Transverse colon (tissue), 4 donors: ENCODE results near the gene NFKBIE. TPM values are rescaled to one million over a fixed set of nuclear protein-coding genes. Genes with fewer than 3 reads are reported as not detected.

Experiments
- DNase-seq: peaks from one replicate; pipeline ENCODE4 v3.0.0-alpha.2; 2019
- H3K27ac ChIP-seq, 4 donors: fragments of 200-600 bp; sonication (generic); 2 replicates each; pipeline ENCODE4 v1.5.1; 2016 to 2018; ENCODE audit warnings: inconsistent platforms in 4 of 4
- H3K27me3 ChIP-seq: fragments of 200-600 bp; sonication (generic); 2 replicates; pipeline ENCODE4 v1.5.1; 2017; ENCODE audit warnings: inconsistent platforms
- H3K36me3 ChIP-seq, 4 donors: fragments of 200-600 bp; sonication (generic); 2 replicates each; pipeline ENCODE4 v1.5.1; 2017 to 2019; ENCODE audit warnings: inconsistent platforms in 4 of 4
- H3K4me1 ChIP-seq, 4 donors: fragments of 200-600 bp; sonication (generic); 2 replicates each; pipeline ENCODE4 v1.5.1; 2017 to 2020; ENCODE audit warnings: inconsistent platforms in 4 of 4
- H3K4me3 ChIP-seq, 4 donors: fragments of 200-600 bp; sonication (generic); 1 replicate in 1 of 4; 2 replicates in 3 of 4; pipeline versions ENCODE4 v1.5.1 to v1.6.1; 2017 to 2019; ENCODE audit warnings: inconsistent platforms in 4 of 4
- H3K9me3 ChIP-seq, 2 donors: fragments of 200-600 bp; sonication (generic); 2 replicates each; pipeline ENCODE4 v1.5.1; 2017 to 2019; ENCODE audit warnings: inconsistent platforms in 2 of 2
- EP300 ChIP-seq: sonication (generic); formaldehyde crosslinking; IDR thresholded peaks from one replicate; pipeline ENCODE4 v1.6.1; 2017; ENCODE audit warnings: antibody characterized with exemption, low read depth
- POLR2A ChIP-seq: fragments of 450-650 bp; IDR thresholded peaks from one replicate; pipeline ENCODE4 v1.6.1; 2016; ENCODE audit warnings: antibody characterized with exemption, mild to moderate bottlenecking, moderate library complexity
- POLR2AphosphoS5 ChIP-seq, 3 donors: sonication (generic); formaldehyde crosslinking; IDR thresholded peaks; one replicate each; pipeline ENCODE4 v1.6.1; 2016; ENCODE audit warnings: antibody characterized with exemption in 3 of 3
- WGBS, 2 donors: methylation state at CpG; one replicate each; pipeline ENCODE4 v1.1.5; 2018; ENCODE audit warnings: low coverage in 1 of 2; 5-methylcytosine and 5-hydroxymethylcytosine counted together
- in situ Hi-C, 4 donors: fragments of 200-750 bp; cut with MboI; loops; one replicate each; pipeline versions ENCODE4 v1.15.0 to v1.15.1; 2017; ENCODE audit warnings: low sequenced_read_pairs in 3 of 4, low pct_ligation_motif_present in 1 of 4, low pct_unique_long_range_greater_than_20kb in 1 of 4
- intact Hi-C: fragments of 100-400 bp; cut with DNase I; formaldehyde crosslinking; loops from one replicate; pipeline ENCODE4 v1.15.1; 2023; ENCODE audit warnings: low total_unique reads
- total RNA-seq, 4 donors: library from RNA; depleted of rRNA; stranded (reverse); fragments of >200 nt; gene quantifications; one replicate each; pipeline ENCODE4 v1.1.0, GENCODE V29; 2016
- TF ChIP-seq, protein P1 (sequence below), 5 experiments: fragments of 200-600 bp in 3 of 5; fragments of 450-650 bp in 2 of 5; sonication (generic) in 3 of 5; IDR thresholded peaks; 1 replicate in 2 of 5; 2 replicates in 3 of 5; pipeline ENCODE4 v1.5.1; 2016 to 2017; ENCODE audit warnings: antibody characterized with exemption in 5 of 5, inconsistent platforms in 3 of 5, mild to moderate bottlenecking in 2 of 5, moderate library complexity in 1 of 5

NFKBIE gene
- total RNA-seq, 4 donors from 2014 or later = 2.6 to 67.3 (median 19.0) TPM

DNA sequence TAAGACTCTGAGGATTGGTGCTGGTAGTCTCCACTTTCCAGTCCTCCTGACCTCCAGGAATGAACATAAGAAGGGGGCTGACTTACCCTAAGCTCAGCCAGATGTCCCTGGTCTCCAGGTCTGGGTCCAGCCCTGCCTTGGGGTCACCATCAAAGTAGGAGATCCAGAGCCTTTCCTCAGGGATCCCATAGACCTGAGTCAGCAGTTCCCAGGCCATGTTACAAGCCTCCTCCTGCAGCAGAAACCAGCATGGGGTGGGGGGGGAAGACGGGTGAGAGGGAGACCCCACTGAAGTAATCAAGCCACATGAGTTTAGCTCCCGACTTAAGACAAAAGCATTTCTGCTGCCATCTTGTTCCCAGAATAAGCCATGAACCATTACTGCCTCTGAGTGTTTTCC is 46.0 kb upstream of the NFKBIE start:
- 100% methylated on average over 2 of the region's 2 CpGs; no CpG with 5 or more reads in 1 of the 2 donors for WGBS, 2 donors
- intact Hi-C loops = no loop called here
- H3K36me3 ChIP-seq = peaks cover 0 to 9% (median 0%) of the 10 kb centered on the region in 4 donors

DNA sequence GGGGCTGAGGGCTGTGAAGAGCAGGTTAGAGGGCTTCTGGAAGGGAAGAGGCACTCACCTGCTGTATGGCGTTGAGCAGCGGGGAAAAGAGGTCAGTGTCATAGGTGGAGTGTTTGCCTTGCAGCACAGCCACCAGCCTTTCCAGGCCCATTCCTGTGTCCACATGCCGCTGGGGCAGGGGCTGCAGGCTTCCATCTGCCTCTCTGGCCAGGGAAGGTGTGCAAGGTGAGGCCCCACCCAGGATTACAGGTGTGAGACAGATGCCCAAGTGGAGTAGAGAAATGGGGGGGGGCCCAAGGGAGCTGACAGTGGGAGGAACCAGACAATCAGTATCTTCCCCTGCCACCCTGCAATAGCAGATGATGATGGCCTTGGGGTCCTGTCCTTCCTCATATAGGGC is 44.9 kb upstream of the NFKBIE start:
- 98 to 100% methylated on average over 2 to 3 of the region's 3 CpGs for whole genome bisulfite sequencing, 2 donors
- intact Hi-C loops (no loop called here), in situ Hi-C loops (no loop called here)
- peaks cover 0 to 15% (median 0%) of the 10 kb centered on the region in 4 donors for H3K36me3 ChIP-seq
- no peaks in the 10 kb centered on the region for H3K27me3 ChIP-seq
- H3K27ac ChIP-seq = peak overlapping the region in 1 of 4 donors; percentile 8
- H3K4me3 ChIP-seq = no peak overlapping the region
- no peak for DNase-seq
- H3K4me1 ChIP-seq = peaks cover 0 to 17% (median 11%) of the 10 kb centered on the region in 4 donors
- H3K9me3 ChIP-seq = no peaks in the 10 kb centered on the region
- TF ChIP-seq POLR2A (no peak), POLR2AphosphoS5 (IDR thresholded peaks at IDR 0.05) (no peak), EP300 (no peak)
- TF ChIP-seq, protein P1, sequence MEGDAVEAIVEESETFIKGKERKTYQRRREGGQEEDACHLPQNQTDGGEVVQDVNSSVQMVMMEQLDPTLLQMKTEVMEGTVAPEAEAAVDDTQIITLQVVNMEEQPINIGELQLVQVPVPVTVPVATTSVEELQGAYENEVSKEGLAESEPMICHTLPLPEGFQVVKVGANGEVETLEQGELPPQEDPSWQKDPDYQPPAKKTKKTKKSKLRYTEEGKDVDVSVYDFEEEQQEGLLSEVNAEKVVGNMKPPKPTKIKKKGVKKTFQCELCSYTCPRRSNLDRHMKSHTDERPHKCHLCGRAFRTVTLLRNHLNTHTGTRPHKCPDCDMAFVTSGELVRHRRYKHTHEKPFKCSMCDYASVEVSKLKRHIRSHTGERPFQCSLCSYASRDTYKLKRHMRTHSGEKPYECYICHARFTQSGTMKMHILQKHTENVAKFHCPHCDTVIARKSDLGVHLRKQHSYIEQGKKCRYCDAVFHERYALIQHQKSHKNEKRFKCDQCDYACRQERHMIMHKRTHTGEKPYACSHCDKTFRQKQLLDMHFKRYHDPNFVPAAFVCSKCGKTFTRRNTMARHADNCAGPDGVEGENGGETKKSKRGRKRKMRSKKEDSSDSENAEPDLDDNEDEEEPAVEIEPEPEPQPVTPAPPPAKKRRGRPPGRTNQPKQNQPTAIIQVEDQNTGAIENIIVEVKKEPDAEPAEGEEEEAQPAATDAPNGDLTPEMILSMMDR (IDR thresholded peaks at IDR 0.05) = no peak

More for the DNA sequence above, 46.0 kb upstream of the NFKBIE start:
- Histone ChIP-seq H3K27me3 (no peaks in the 10 kb centered on the region), H3K9me3 (no peaks in the 10 kb centered on the region), H3K27ac (no peak overlapping the region), H3K4me3 (no peak overlapping the region), H3K4me1 (peaks cover 0 to 17% (median 11%) of the 10 kb centered on the region in 4 donors)
- TF ChIP-seq, protein P1 (IDR thresholded peaks at IDR 0.05) = no peak
- TF ChIP-seq POLR2AphosphoS5 (IDR thresholded peaks at IDR 0.05) (no peak), EP300 (no peak), POLR2A (no peak)
- DNase-seq = no peak
- in situ Hi-C loops = no loop called here

DNA sequence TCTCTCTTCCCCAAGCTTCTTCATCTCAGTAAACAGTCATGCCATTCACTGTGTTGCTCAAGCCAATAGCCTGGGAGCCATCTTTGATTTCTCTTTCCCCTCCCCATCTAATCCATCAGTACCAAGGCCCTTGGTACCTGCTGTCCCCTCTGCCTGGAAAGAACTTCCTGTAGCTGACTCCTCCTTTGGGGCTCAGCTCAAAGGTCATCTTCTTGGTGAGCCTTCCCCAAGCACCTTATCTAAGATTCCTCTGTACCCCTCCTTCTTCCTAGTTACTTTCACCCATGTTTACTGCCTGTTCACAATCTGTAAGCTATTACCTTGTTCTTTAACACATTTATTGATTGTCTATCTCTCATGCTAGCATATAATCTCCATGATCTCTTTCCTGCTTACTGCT is 44.3 kb upstream of the NFKBIE start:
- TF ChIP-seq EP300 (no peak), POLR2AphosphoS5 (IDR thresholded peaks at IDR 0.05) (no peak), POLR2A (no peak)
- TF ChIP-seq, protein P1 (IDR thresholded peaks at IDR 0.05) = no peak
- in situ Hi-C loops = no loop called here
- H3K27me3 ChIP-seq = no peaks in the 10 kb centered on the region
- H3K36me3 ChIP-seq = peaks cover 0 to 15% (median under 1%) of the 10 kb centered on the region in 4 donors
- intact Hi-C loops = no loop called here
- DNase-seq = no peak
- H3K9me3 ChIP-seq = no peaks in the 10 kb centered on the region
- H3K4me3 ChIP-seq = no peak overlapping the region
- H3K4me1 ChIP-seq = peaks cover 0 to 17% (median 11%) of the 10 kb centered on the region in 4 donors
- peak overlapping the region in 1 of 4 donors; percentile 8 for H3K27ac ChIP-seq

DNA sequence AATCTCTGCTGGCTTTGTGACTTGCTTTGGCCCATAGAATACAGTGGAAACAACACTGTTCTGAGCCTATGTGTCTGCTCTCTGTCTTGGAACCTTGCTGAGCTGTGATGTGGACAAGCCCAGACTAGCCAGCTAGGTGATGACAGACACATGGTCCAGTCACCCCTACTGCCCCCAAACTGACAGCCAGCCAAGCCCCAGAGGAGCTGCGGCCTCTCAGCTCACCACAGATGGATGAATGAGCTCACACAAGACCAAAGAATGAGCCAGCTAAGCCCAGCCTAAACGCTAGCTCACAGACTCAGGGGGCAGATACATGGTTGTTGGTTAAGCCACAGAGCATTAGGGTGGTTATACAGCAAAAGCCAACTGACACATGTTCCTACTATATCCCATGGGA is 43.7 kb upstream of the NFKBIE start:
- in situ Hi-C loops (no loop called here), intact Hi-C loops (no loop called here)
- TF ChIP-seq POLR2A = no peak
- no peak for TF ChIP-seq EP300
- no peak for TF ChIP-seq POLR2AphosphoS5 (IDR thresholded peaks at IDR 0.05)
- TF ChIP-seq, protein P1 (IDR thresholded peaks at IDR 0.05) = no peak
- H3K27ac ChIP-seq = no peak overlapping the region
- H3K27me3 ChIP-seq = no peaks in the 10 kb centered on the region
- H3K4me1 ChIP-seq = peaks cover 0 to 17% (median 11%) of the 10 kb centered on the region in 4 donors
- no peaks in the 10 kb centered on the region for H3K9me3 ChIP-seq
- H3K36me3 ChIP-seq = peaks cover 0 to 20% (median 3%) of the 10 kb centered on the region in 4 donors
- H3K4me3 ChIP-seq = no peak overlapping the region
- DNase-seq = no peak
- WGBS, 2 donors = 81% methylated on average over 2 of the region's 2 CpGs; no CpG with 5 or more reads in 1 of the 2 donors
